Germinal center (tissue), 1 donor: ENCODE data around the gene ADGRV1.

Experiments used
- DNase-seq: peaks from one replicate; pipeline ENCODE4 v3.0.0; 2012; ENCODE audit warnings: mixed read lengths, low spot score

ADGRV1 gene

DNA sequence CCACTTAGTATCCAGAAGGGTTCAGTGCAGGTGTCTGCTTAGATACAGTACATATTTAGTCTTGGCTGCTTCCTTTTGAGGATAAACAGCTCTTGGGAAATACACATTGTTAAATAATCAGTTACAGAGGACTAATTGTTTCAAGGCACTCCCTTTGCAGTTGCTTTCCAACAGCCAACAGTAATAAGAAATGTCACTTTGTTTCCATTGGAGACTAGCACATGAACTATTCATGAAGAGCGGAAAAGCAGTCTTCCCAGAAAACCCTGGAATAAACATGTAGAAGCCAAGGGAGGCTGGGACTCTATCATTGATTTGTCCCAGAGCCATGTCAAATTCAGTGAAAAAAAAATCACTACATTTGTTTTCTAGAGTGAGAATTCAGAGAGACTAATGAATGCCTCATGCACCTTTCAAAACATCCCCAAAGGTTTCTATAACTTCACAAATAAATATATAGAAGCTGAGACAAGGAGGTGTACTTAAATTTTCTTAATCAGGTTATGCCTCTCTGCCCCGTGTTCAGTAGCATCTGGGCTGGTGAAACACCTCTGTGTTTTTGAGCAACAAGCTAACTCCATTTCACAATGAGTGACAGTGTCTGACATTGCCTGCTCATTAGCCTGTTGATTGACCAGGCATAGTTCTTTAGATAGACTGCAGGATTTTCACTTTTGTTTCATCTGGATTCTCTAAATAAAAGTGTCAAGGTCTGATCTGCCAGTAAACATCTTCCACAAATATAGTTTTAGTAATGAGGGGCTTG, 553.1 kb downstream of the ADGRV1 start:
- no peak for DNase-seq

GRCh38 chr5:91114658-91115057, 556.1 kb downstream of the ADGRV1 start:
- DNase-seq: no peak

- no peak for DNase-seq
Observed at GRCh38 chr5:91118354-91118753, 559.8 kb downstream of the ADGRV1 start.

DNA sequence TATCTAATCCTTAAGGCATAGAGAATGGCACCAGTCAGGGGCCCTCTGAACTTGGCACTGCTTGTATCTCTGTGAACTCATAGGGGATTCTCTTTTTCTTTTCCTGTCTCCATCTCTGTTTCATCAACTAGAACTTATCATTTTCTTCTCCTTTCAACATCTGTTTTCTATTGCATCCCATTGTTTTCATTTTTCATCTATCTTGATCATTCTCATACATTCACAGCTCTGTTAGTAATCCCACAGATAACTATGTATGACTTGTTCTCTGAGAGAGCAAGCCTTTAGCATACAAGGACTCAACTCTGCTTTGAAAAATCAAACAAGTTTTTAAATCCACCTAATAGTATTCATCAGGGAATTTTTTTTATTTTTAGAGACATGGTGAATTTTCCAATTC, 560.2 kb downstream of the ADGRV1 start:
- no peak for DNase-seq

- DNase-seq: no peak
Observed at GRCh38 chr5:91119217-91119616, 560.6 kb downstream of the ADGRV1 start.

- no peak for DNase-seq
Observed at GRCh38 chr5:91119981-91120850, 561.6 kb downstream of the ADGRV1 start.

DNA sequence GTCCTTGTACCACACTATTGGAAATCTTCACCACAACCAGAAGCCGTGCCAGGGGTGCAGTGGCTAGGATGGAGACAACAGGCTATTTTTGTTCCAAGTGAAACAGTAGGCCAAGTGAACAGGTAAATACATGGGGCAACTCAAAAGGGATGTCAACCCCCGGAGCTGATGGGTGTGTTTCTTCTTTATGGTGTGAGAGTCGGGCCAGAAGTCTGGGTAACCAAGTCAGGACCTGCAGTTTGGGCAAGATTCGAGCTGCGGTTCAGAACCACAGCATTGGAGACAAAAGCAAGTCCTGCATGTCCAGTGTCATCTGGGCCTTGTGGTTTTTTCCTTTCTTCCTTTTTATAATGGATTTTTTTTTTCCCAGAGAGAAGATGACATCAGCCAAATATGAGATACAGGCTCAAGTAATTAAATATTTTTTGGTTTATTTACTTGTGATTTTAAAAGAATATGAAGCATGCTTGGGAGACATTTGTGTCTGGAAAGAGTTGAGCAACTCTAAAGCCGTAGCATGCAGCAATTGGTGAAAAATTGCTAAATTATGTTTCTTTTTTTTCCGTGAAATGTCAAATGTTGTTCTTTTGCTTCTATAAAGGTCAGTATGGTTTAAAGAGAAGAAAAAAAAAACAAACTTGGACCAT, 562.9 kb downstream of the ADGRV1 start:
- no peak for DNase-seq

GRCh38 chr5:91122651-91123050, 564.1 kb downstream of the ADGRV1 start:
- DNase-seq: no peak

GRCh38 chr5:91123291-91123690, 564.7 kb downstream of the ADGRV1 start:
- no peak for DNase-seq

DNA sequence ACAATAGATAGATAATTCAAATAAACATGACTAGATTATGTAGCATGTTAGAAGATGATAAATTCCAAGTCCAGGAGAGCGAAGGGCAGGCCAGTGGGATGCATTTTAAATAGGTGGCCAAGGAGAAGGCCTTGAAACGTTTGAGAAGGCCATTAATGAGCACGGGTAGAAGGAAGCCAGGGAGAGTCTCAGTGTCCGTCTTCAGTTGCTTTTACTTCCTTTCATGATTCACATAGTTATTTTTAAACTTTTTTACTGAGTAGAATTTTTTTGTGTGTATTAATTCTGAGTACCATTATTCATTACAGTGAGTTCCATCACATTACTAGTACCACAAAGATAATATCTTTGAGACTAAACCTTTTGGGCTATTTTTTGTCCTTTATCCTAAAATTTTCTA, 565.3 kb downstream of the ADGRV1 start:
- no peak for DNase-seq

- no peak for DNase-seq
Observed at GRCh38 chr5:91125916-91126315, 567.3 kb downstream of the ADGRV1 start.

DNA sequence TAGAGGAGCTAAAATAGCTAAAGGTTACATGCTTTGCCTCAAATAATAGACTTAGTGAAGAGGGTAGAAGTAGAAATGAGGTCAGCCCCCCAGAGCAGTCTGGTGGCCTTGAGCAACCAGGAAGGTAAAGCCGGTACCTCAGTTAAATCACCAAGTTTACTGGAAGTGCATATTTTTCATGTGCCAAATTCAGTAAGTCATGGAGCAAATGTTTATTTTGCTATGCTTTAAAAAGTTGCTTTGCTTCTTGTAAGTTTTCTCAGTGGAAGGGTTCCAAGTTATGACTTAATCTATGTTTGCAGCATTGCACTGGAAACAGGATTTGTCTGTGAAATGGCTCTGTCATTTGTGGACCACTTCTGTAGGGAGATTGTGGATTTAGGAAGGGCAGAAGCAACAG, 567.9 kb downstream of the ADGRV1 start:
- no peak for DNase-seq

- DNase-seq: no peak
Observed at GRCh38 chr5:91126888-91127287, 568.3 kb downstream of the ADGRV1 start.

GRCh38 chr5:91127456-91128081, 569.0 kb downstream of the ADGRV1 start:
- DNase-seq: no peak

DNA sequence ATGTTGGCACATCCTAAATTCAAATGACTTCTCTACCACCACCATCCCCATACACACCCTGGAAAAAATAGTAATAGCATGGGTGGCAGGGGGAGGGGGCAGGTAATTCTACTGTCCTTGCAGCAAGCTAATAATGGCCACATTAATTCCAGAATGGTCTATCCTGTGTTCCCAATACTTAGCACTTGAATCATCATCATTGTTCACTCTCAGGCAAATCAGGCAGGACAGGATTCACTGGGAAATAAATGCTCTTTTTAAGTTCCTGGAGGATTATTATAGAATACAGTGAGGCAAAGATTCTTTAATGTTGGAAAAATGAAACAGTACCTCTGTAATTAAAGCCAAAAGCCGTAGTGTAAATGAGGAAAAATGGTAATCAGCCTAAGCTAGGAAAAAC, 570.0 kb downstream of the ADGRV1 start:
- no peak for DNase-seq

GRCh38 chr5:91129748-91130147, 571.2 kb downstream of the ADGRV1 start:
- no peak for DNase-seq

GRCh38 chr5:91130759-91131158, 572.2 kb downstream of the ADGRV1 start:
- DNase-seq: no peak

DNA sequence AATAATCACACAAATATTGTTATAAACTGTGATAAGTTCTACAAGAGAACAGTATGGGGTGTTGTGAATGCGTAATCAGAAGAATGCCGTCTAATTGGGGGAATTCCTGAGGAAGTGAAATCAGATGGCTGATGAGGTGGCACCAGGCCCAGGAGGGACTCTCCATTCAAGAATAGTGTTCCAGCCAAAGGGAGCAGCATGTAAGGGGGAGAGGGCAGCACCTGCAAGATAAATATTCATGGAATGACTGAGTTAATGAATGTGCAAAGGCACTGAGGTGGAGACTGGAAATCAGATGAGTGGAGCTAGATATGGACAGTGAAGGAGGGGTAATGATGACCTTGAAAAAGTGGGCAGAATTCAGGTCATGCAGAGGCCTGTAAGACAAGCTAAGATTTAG, 574.0 kb downstream of the ADGRV1 start:
- DNase-seq: peak; percentile 14

DNA sequence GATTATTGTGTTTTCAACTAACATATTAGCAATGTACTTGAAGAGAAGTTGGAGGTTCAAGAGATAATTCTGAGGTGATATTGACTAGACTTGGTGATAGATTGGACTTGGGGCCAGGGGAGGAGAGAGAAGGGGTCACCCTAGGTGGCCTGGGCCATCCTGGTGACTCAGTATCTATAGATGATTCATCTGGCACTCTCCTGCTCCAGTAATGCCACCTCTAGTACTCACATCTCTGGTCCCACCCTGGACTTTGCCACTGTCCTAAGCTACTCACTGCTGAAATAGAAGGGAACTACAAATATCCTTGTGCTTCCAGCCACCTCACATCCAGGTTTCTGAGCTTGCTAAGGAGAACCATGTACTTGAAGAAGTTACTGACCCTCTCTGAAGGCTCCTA, 574.6 kb downstream of the ADGRV1 start:
- no peak for DNase-seq

DNA sequence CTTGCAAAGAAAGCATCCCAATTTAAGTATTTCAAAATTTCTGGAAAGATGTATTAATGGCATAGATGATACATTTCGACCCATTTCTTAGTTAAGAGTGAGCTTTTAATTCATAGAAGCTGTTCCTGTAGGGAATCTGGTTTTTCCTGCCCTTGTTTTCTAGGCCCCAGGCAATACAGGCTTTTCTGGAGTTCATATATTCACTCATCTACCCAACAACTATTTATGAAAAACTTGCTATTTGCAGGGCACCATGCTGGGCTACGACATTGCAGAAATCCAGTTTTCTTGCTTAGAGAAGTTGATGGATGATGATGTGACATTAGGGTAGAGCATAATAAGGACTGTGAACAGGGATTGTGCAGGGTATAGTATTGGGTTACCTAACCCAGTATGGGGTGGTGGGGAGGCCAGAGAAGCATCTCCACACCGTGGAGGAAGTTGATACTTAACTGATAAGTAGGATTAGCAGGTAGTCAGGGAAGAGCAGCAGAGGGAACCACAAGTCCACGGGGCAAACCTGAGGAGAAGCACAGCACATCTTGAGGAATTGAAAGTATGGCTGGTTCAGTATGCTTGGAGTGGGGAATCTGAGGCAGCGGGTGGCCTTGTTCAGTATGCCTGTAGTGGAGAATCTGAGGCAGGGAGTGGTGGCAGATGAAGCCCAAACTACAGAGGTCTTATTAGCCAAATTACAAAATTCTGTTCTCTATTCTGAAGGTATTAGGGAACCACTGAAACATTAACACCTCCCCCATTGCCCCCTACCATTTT, 577.1 kb downstream of the ADGRV1 start:
- DNase-seq: no peak

DNA sequence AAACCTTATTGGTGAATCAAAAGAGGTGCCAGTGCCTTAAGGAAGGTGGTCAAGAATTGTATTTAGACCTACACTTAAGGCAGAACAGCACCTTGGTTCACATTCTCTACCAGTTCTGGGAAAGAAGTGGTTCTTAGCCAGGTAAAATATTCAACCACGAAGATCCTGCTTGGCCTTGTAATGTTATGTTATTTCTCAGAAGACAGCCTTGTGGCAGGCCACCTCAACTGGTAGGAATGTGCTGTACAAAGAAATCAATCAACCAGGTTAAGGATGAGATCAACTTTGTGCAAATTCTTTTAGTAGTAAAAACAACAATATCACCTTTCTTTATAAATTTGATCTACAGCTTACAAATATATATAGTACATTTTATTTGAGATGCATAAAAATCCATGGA, 577.7 kb downstream of the ADGRV1 start:
- no peak for DNase-seq

- DNase-seq: no peak
Observed at GRCh38 chr5:91137647-91138046, 579.0 kb downstream of the ADGRV1 start.
